Heart right ventricle (tissue), 16 donors: Measurements from ENCODE around the gene TNS3. TPM values are rescaled to one million over a fixed set of nuclear protein-coding genes. Genes with fewer than 3 reads are reported as not detected.

Experiments
- ATAC-seq, 8 donors: fragments of 200-7000 bp; cut with Tn5 transposase; one replicate each; pipeline ENCODE4 v1.9.1; 2020; ENCODE audit warnings: mild to moderate bottlenecking in 8 of 8, moderate library complexity in 8 of 8, moderate number of reproducible peaks in 1 of 8
- DNase-seq, 2 donors: peaks; one replicate each; pipeline ENCODE4 v3.0.0-alpha.2; 2020
- H3K27ac ChIP-seq, 10 donors: fragments of 200-600 bp; sonication (generic) in 2 of 10; one replicate each; pipeline versions ENCODE4 v1.5.0 to v1.8.0; 2020 to 2022; ENCODE audit warnings: mild to moderate bottlenecking in 3 of 10
- H3K27me3 ChIP-seq, 7 donors: fragments of 200-600 bp; one replicate each; pipeline ENCODE4 v1.8.0; 2021 to 2022; ENCODE audit warnings: mild to moderate bottlenecking in 2 of 7
- H3K36me3 ChIP-seq, 9 donors: fragments of 200-600 bp; sonication (generic) in 1 of 9; one replicate each; pipeline versions ENCODE4 v1.5.0 to v1.8.0; 2020 to 2022; ENCODE audit warnings: mild to moderate bottlenecking in 2 of 9
- H3K4me1 ChIP-seq, 9 donors: fragments of 200-600 bp; sonication (generic) in 1 of 9; one replicate each; pipeline versions ENCODE4 v1.5.0 to v1.8.0; 2020 to 2022; ENCODE audit warnings: mild to moderate bottlenecking in 4 of 9
- H3K4me3 ChIP-seq, 10 donors: fragments of 200-600 bp; sonication (generic) in 2 of 10; one replicate each; pipeline versions ENCODE4 v1.5.0 to v1.8.0; 2020 to 2022; ENCODE audit warnings: mild to moderate bottlenecking in 7 of 10, moderate library complexity in 2 of 10
- H3K9me3 ChIP-seq, 11 donors: fragments of 200-600 bp in 10 of 11; sonication (generic) in 2 of 11; one replicate each; pipeline versions ENCODE4 v1.5.0 to v1.8.0; 2013 to 2022; ENCODE audit warnings: mild to moderate bottlenecking in 2 of 11, control low read depth in 1 of 11, moderate library complexity in 1 of 11
- CTCF ChIP-seq, 9 donors: fragments of 200-600 bp; sonication (generic) in 2 of 9; IDR thresholded peaks; one replicate each; pipeline versions ENCODE4 v1.5.0 to v1.8.0; 2021 to 2022; ENCODE audit warnings: antibody characterized with exemption in 9 of 9, mild to moderate bottlenecking in 5 of 9, moderate library complexity in 1 of 9
- WGBS, 2 donors: extraction: QIAGEN DNeasy Blood & Tissue Kit; methylation state at CpG; one replicate each; pipeline ENCODE4 v1.1.7; 2013; ENCODE audit warnings: inconsistent platforms in 1 of 2; 5-methylcytosine and 5-hydroxymethylcytosine counted together
- intact Hi-C, 10 donors: fragments of 100-400 bp; cut with DNase I; formaldehyde crosslinking; loops; one replicate each; pipeline versions ENCODE4 v1.11.1 to v1.14.2; 2022
- polyA plus RNA-seq, 2 donors: library from polyadenylated mRNA; stranded (reverse); fragments of 200-250 nt; gene quantifications; one replicate each; pipeline ENCODE4 v1.2.3, GENCODE V29; 2013
- total RNA-seq, 10 donors: library from RNA; stranded (reverse); fragmentation: NEBNext Ultra II Directional in 3 of 10; extraction: Animal tissue kit (Norgen Biotek cat#: 25700) in 3 of 10; gene quantifications; one replicate each; pipeline versions ENCODE4 v1.2.1 to v1.2.4, GENCODE V29; 2021 to 2023
- donor health status: Arrhythmogenic right ventricular cardiomyopathy.
- donor health status: ischemic (EF 13 %, LVEDD 7.1; RV severe dilation, severe dysfunction).
- donor health status: healthy with polysubstance abuse.
- donor health status: DM: no; HTN: yes; CAD: no.
- donor health status: DM: no; HTN: no; CAD: no.
- donor health status: ischemic (EF 25% LVEDD 6.9; RV normal size, moderate dysfunction).
- donor health status: ischemic (EF 25% LVEDD 5.7; RV mildly dilated, moderate dysfunction).
- donor health status: healthy.
- donor health status: DM: yes; HTN: yes; CAD: no.
- donor health status: Ischemic cardiomyopathy.
- donor health status: ischemic (EF 35%, LVEDD 5.7; RV mildly dilated, moderate dysfunction).
- donor health status: nonischemic (EF 11% LVEDD 7.7; RV severe dilation, severe dysfunction).
- donor health status: DM: yes; HTN: yes; CAD: no.
- donor health status: PGD.
- donor health status: ischemic (EF 29% LVEDD 5.4; RV normal size, mild dysfunction).
- donor health status: nonischemic (EF 23%, LVEDD 6.1; RV moderate dilation, normal function).

Gene TNS3
- total and polyA plus RNA-seq, 12 donors, result 6.7 to 74.2 (median 34.0) TPM

GRCh38 chr7:47400001-47400400 is 181.9 kb downstream of the TNS3 start:
- 98 to 100% methylated on average over 2 of the region's 2 CpGs for WGBS, 2 donors
- Histone ChIP-seq H3K4me1 (peaks cover 0 to 3% (median 0%) of the 10 kb centered on the region in 9 donors), H3K36me3 (peaks cover 0 to 81% (median 18%) of the 10 kb centered on the region in 9 donors), H3K4me3 (no peak overlapping the region), H3K27me3 (no peaks in the 10 kb centered on the region), H3K9me3 (no peaks in the 10 kb centered on the region), H3K27ac (no peak overlapping the region)
- intact Hi-C loops, result loop anchor here in 1 of 10 donors (10.0 kb wide), 1 partner anchor 115 kb away; no protein-coding TSS in a partner anchor
- DNase-seq, result no peak
- no peak for ATAC-seq
- TF ChIP-seq CTCF (IDR thresholded peaks at IDR 0.05), result no peak

GRCh38 chr7:47394751-47395252 is 187.1 kb downstream of the TNS3 start:
- no peak for DNase-seq
- no peak for ATAC-seq
- Histone ChIP-seq H3K27ac (no peak overlapping the region), H3K4me3 (no peak overlapping the region), H3K27me3 (no peaks in the 10 kb centered on the region), H3K9me3 (no peaks in the 10 kb centered on the region), H3K36me3 (peaks cover 0 to 89% (median 28%) of the 10 kb centered on the region in 9 donors), H3K4me1 (peaks cover 0 to 11% (median 6%) of the 10 kb centered on the region in 9 donors)
- no peak for TF ChIP-seq CTCF (IDR thresholded peaks at IDR 0.05)
- 96% methylated on average over 11 of the region's 11 CpGs for WGBS, 2 donors
- intact Hi-C loops, result loop anchor here in 1 of 10 donors (10.0 kb wide), 2 partner anchors 60 to 130 kb away; no protein-coding TSS in a partner anchor

- ATAC-seq (no peak), DNase-seq (no peak)
- WGBS, 2 donors, result 90 to 98% methylated on average over 6 of the region's 6 CpGs
Observed at GRCh38 chr7:47394216-47394615, 187.7 kb downstream of the TNS3 start.

GRCh38 chr7:47393406-47393805 is 188.5 kb downstream of the TNS3 start:
- TF ChIP-seq CTCF (IDR thresholded peaks at IDR 0.05), result no peak
- intact Hi-C loops, result loop anchor here in 1 of 10 donors (10.0 kb wide), 2 partner anchors 59 to 129 kb away; no protein-coding TSS in a partner anchor
- H3K36me3 ChIP-seq, result peaks cover 0 to 91% (median 28%) of the 10 kb centered on the region in 9 donors
- ATAC-seq (no peak), DNase-seq (no peak)
- no peak overlapping the region for H3K27ac ChIP-seq
- 86 to 94% methylated on average over 7 of the region's 7 CpGs for WGBS, 2 donors
- peaks cover 0 to 11% (median 6%) of the 10 kb centered on the region in 9 donors for H3K4me1 ChIP-seq
- H3K27me3 ChIP-seq, result no peaks in the 10 kb centered on the region
- H3K9me3 ChIP-seq, result peaks cover 0 to 4% (median 0%) of the 10 kb centered on the region in 11 donors
- no peak overlapping the region for H3K4me3 ChIP-seq

More at GRCh38 chr7:47394216-47394615, 187.7 kb downstream of the TNS3 start:
- Histone ChIP-seq H3K4me3 (no peak overlapping the region), H3K27ac (no peak overlapping the region), H3K27me3 (no peaks in the 10 kb centered on the region), H3K9me3 (peaks cover 0 to 3% (median 0%) of the 10 kb centered on the region in 11 donors), H3K36me3 (peaks cover 0 to 94% (median 28%) of the 10 kb centered on the region in 9 donors), H3K4me1 (peaks cover 0 to 11% (median 6%) of the 10 kb centered on the region in 9 donors)
- intact Hi-C loops, result loop anchor here in 1 of 10 donors (10.0 kb wide), 2 partner anchors 59 to 129 kb away; no protein-coding TSS in a partner anchor
- no peak for TF ChIP-seq CTCF (IDR thresholded peaks at IDR 0.05)
